Colon (tissue), 2 donors: Measurements from ENCODE around the gene CACNA1G.

Source experiments
- FAIRE-seq: peaks from 2 replicates; lab custom pipeline; 2012; peaks lifted over from hg19 to GRCh38; lab: Jason Lieb, UNC
- donor health status: control.
- donor health status: control.

CACNA1G gene

GRCh38 chr17:50533720-50534148 lies 26.8 kb upstream of the CACNA1G start:
- no peak for FAIRE-seq

- FAIRE-seq, result no peak
Measured at GRCh38 chr17:50534222-50534978, 26.1 kb upstream of the CACNA1G start.

- FAIRE-seq, result no peak
Measured at GRCh38 chr17:50534979-50535326, 25.6 kb upstream of the CACNA1G start.

GRCh38 chr17:50535407-50535806 lies 25.1 kb upstream of the CACNA1G start:
- no peak for FAIRE-seq

GRCh38 chr17:50536683-50537646 lies 23.6 kb upstream of the CACNA1G start:
- FAIRE-seq, result no peak

- FAIRE-seq, result no peak
Measured at GRCh38 chr17:50537721-50538548, 22.6 kb upstream of the CACNA1G start.

- no peak for FAIRE-seq
Measured at GRCh38 chr17:50538549-50539410, 21.7 kb upstream of the CACNA1G start.

GRCh38 chr17:50539762-50540559 lies 20.6 kb upstream of the CACNA1G start:
- FAIRE-seq, result no peak

- no peak for FAIRE-seq
Measured at GRCh38 chr17:50540560-50541401, 19.7 kb upstream of the CACNA1G start.

GRCh38 chr17:50541402-50541715 lies 19.2 kb upstream of the CACNA1G start:
- FAIRE-seq, result no peak

- FAIRE-seq, result no peak
Measured at GRCh38 chr17:50541716-50542688, 18.5 kb upstream of the CACNA1G start.

- FAIRE-seq, result no peak
Measured at GRCh38 chr17:50542795-50543774, 17.4 kb upstream of the CACNA1G start.

- no peak for FAIRE-seq
Measured at GRCh38 chr17:50544516-50544915, 16.0 kb upstream of the CACNA1G start.

- FAIRE-seq, result no peak
Measured at GRCh38 chr17:50545311-50545710, 15.2 kb upstream of the CACNA1G start.

GRCh38 chr17:50546701-50547034 lies 13.8 kb upstream of the CACNA1G start:
- FAIRE-seq, result no peak

GRCh38 chr17:50547035-50547735 lies 13.3 kb upstream of the CACNA1G start, which contains the start of gene SPATA20:
Gene SPATA20 (plus strand): TSS chr17:50547174. CDS start chr17:50547209, 35 bp downstream.
- no peak for FAIRE-seq

GRCh38 chr17:50547736-50548083 lies 12.8 kb upstream of the CACNA1G start:
- FAIRE-seq, result no peak
